ENCODE results near the gene ZNF543. TPM values are rescaled to one million over a fixed set of nuclear protein-coding genes. Genes with fewer than 3 reads are reported as not detected.

ZNF543 gene
- total and polyA plus RNA-seq, 2 of the 8 experiments (the other 6 are each of a cell fraction or from before 2014, with no cell fraction given), result 1.8 to 9.0 TPM

GRCh38 chr19:57357406-57357805 lies 37.1 kb downstream of the ZNF543 start (continued):
- no peak for TF ChIP-seq E2F6 (IDR thresholded peaks at IDR 0.05)

Measured in H1 (cell line).